Kidney (tissue), 14 donors: ENCODE results near the gene GABARAPL1. TPM values are rescaled to one million over a fixed set of nuclear protein-coding genes. Genes with fewer than 3 reads are reported as not detected.

Experiments used
- DNase-seq, 5 donors: peaks; one replicate each; pipeline ENCODE4 v3.0.0-alpha.2; 2013 to 2020
- FAIRE-seq: peaks from 2 replicates; lab custom pipeline; 2012; peaks lifted over from hg19 to GRCh38; lab: Jason Lieb, UNC
- H3K27ac ChIP-seq, 2 donors: one replicate each; pipeline ENCODE4 v1.7.0; 2013; ENCODE audit warnings: low read depth in 2 of 2, low read length in 2 of 2, inconsistent platforms in 1 of 2
- H3K27me3 ChIP-seq: one replicate; pipeline ENCODE4 v1.7.1; 2013; ENCODE audit warnings: low read length, inconsistent platforms; ENCODE audit not compliant: control insufficient read depth, insufficient read depth
- H3K36me3 ChIP-seq, 3 donors: one replicate each; pipeline versions ENCODE4 v1.7.0 to v1.7.1; 2013; ENCODE audit warnings: low read length in 3 of 3, control low read depth in 1 of 3, inconsistent platforms in 1 of 3; ENCODE audit not compliant: insufficient read depth in 3 of 3, control insufficient read depth in 2 of 3
- H3K4me1 ChIP-seq, 3 donors: one replicate each; pipeline versions ENCODE4 v1.7.0 to v1.7.1; 2013; ENCODE audit warnings: low read length in 3 of 3, inconsistent platforms in 1 of 3, low read depth in 1 of 3; ENCODE audit not compliant: control insufficient read depth in 2 of 3, insufficient read depth in 2 of 3
- H3K4me3 ChIP-seq, 3 donors: one replicate each; pipeline versions ENCODE4 v1.7.0 to v1.8.1; 2013; ENCODE audit warnings: low read length in 3 of 3, control low read depth in 1 of 3, inconsistent platforms in 1 of 3
- H3K9ac ChIP-seq, 3 donors: one replicate each; pipeline versions ENCODE4 v1.7.0 to v1.7.1; 2013; ENCODE audit warnings: low read length in 3 of 3, control low read depth in 1 of 3, inconsistent platforms in 1 of 3
- H3K9me3 ChIP-seq, 3 donors: one replicate each; pipeline versions ENCODE4 v1.7.0 to v1.7.1; 2013; ENCODE audit warnings: low read length in 3 of 3, control low read depth in 1 of 3, inconsistent platforms in 1 of 3; ENCODE audit not compliant: control insufficient read depth in 2 of 3, insufficient read depth in 1 of 3
- intact Hi-C: fragments of 100-400 bp; cut with DNase I; formaldehyde crosslinking; loops from one replicate; pipeline ENCODE4 v1.11.1; 2022
- polyA plus RNA-seq: library from polyadenylated mRNA; stranded (reverse); fragments of 350-450 nt; fragmentation: Illumina TruSeq; extraction: RNeasy Lipid Tissue Mini Kit (QIAGEN cat#74804); gene quantifications from one replicate; pipeline ENCODE4 v1.2.3, GENCODE V29; 2014; ENCODE audit warnings: low read depth, low replicate concordance; ENCODE audit not compliant: insufficient read depth
- total RNA-seq: library from RNA; stranded (reverse); fragmentation: NEBNext Ultra II Directional; extraction: Animal tissue kit (Norgen Biotek cat#: 25700); gene quantifications from one replicate; pipeline ENCODE4 v1.2.1, GENCODE V29; 2021
- TF ChIP-seq, protein P1 (sequence below): IDR thresholded peaks from 3 replicates; pipeline ENCODE4 v1.5.1; 2012; ENCODE audit warnings: mild to moderate bottlenecking, moderate library complexity, borderline replicate concordance; ENCODE audit not compliant: insufficient read depth; ENCODE audit errors: extremely low read depth
- donor health status: control.
- donor health status: control.
- donor health status: control.
- donor health status: control.
- donor health status: control.
- donor health status: DM: yes; HTN: yes; CAD: no.
- donor health status: Normal renal cell carcinoma (clear cell type).

GABARAPL1 gene
- total and polyA plus RNA-seq, 2 donors from 2014 or later: 142 to 454 TPM

GRCh38 chr12:10211940-10212738, 538 bp upstream of the GABARAPL1 start:
- Histone ChIP-seq H3K4me3 (peak overlapping the region in 2 of 3 donors; percentile 90 to 100), H3K4me1 (peaks cover 0 to 5% (median 0%) of the 10 kb centered on the region in 3 donors), H3K9me3 (no peaks in the 10 kb centered on the region), H3K9ac (peak overlapping the region; percentile 20 to 100 (median 89)), H3K27me3 (no peaks in the 10 kb centered on the region), H3K27ac (peak overlapping the region; percentile 99 to 100), H3K36me3 (peaks cover 0 to 2% (median 0%) of the 10 kb centered on the region in 3 donors)
- DNase-seq (peak; percentile 96 to 99 (median 96)), FAIRE-seq (peak; percentile 98)
- TF ChIP-seq, protein P1, sequence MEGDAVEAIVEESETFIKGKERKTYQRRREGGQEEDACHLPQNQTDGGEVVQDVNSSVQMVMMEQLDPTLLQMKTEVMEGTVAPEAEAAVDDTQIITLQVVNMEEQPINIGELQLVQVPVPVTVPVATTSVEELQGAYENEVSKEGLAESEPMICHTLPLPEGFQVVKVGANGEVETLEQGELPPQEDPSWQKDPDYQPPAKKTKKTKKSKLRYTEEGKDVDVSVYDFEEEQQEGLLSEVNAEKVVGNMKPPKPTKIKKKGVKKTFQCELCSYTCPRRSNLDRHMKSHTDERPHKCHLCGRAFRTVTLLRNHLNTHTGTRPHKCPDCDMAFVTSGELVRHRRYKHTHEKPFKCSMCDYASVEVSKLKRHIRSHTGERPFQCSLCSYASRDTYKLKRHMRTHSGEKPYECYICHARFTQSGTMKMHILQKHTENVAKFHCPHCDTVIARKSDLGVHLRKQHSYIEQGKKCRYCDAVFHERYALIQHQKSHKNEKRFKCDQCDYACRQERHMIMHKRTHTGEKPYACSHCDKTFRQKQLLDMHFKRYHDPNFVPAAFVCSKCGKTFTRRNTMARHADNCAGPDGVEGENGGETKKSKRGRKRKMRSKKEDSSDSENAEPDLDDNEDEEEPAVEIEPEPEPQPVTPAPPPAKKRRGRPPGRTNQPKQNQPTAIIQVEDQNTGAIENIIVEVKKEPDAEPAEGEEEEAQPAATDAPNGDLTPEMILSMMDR: no peak
- intact Hi-C loops: no loop called here

- H3K4me3 ChIP-seq: peak overlapping the region; percentile 90 to 100 (median 98)
- H3K9ac ChIP-seq: peak overlapping the region; percentile 89 to 100 (median 96)
- peak overlapping the region; percentile 99 to 100 for H3K27ac ChIP-seq
- peaks cover 0 to 12% (median 3%) of the 10 kb centered on the region in 3 donors for H3K36me3 ChIP-seq
- no peak for FAIRE-seq
- TF ChIP-seq, protein P1: no peak
- no peaks in the 10 kb centered on the region for H3K27me3 ChIP-seq
- H3K4me1 ChIP-seq: peaks cover 0 to 5% (median 0%) of the 10 kb centered on the region in 3 donors
- no peaks in the 10 kb centered on the region for H3K9me3 ChIP-seq
- DNase-seq: peak; percentile 73 to 90 (median 86)
- intact Hi-C loops: no loop called here
These were observed 775 bp downstream of the GABARAPL1 start for GRCh38 chr12:10213168-10214135.

DNA sequence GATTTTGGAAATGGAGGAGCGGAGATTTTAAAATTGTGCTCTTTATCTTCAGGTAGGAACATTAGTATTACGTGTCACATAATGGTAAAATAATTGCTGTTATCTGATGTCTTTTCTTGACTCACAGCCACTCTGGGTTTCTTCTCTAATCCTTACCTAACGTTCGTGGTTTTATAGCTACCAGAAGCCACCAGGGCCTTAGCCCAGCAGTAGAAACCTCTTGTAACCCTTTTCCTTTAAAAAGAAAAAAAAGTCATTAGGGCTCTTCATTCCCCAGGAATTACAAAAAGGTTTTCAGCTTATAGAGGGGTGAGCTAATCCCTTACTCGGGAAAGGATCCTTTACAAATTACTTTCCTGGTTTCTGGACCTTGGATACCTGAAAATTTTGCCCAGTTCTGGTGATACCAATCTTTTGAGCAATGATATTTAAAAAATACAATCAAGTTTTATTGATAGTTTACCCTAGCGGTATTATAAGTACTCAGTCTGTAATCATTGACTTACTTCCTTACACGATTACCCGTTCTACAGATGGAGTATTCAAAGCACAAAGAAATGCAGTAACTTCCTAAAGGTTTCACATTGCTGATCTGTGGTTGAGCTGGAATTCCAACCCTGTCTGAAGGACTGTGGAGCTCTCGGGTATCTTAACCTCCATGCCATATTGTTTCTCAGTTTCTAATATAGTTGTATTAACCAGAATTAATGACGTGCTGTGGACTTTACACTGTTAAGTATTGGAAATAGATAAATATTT, 1.6 kb downstream of the GABARAPL1 start:
- Histone ChIP-seq H3K36me3 (peaks cover 0 to 12% (median 3%) of the 10 kb centered on the region in 3 donors), H3K27me3 (no peaks in the 10 kb centered on the region), H3K9ac (peak overlapping the region; percentile 89 to 100 (median 96)), H3K4me3 (peak overlapping the region; percentile 90 to 100 (median 98)), H3K9me3 (no peaks in the 10 kb centered on the region), H3K4me1 (peaks cover 0 to 5% (median 0%) of the 10 kb centered on the region in 3 donors), H3K27ac (peak overlapping the region; percentile 99 to 100)
- TF ChIP-seq, protein P1: no peak
- intact Hi-C loops: no loop called here
- DNase-seq (peak in 2 of 5 donors; percentile 57 to 64), FAIRE-seq (no peak)
